HEK293 (cell line): ENCODE data around the gene ITIH5.
A peak's percentile ranks its signal among the peaks of the same experiment; 100 is the strongest.

Experiments
- CTCF ChIA-PET: fragments of 350-600 bp; formaldehyde crosslinking; extraction: SDS; loops from one replicate; lab custom pipeline; 2021; ENCODE audit warnings: antibody characterized with exemption; lab: Yijun Ruan, JAX
- POLR2A ChIA-PET: fragments of 300-600 bp; formaldehyde crosslinking; extraction: SDS; loops from one replicate; lab custom pipeline; 2020; ENCODE audit warnings: antibody characterized with exemption, inconsistent platforms; lab: Yijun Ruan, JAX
- H3K27ac ChIP-seq: fragments of 200-500 bp; sonication (Bioruptor generic); 2 replicates; pipeline ENCODE4 v1.5.1; 2014; ENCODE audit warnings: low read depth, low read length, control low read depth, inconsistent platforms; ENCODE audit errors: extremely low read depth
- H3K36me3 ChIP-seq, 2 experiments: fragments of 200-500 bp in 1 of 2; sonication (Bioruptor generic) in 1 of 2; 1 replicate in 1 of 2; 2 replicates in 1 of 2; pipeline ENCODE4 v1.5.1; 2014 to 2017; ENCODE audit warnings: inconsistent platforms in 2 of 2, low read length in 2 of 2; ENCODE audit not compliant: control insufficient read depth in 2 of 2, insufficient read depth in 1 of 2
- H3K4me1 ChIP-seq: fragments of 200-500 bp; sonication (Bioruptor generic); 2 replicates; pipeline ENCODE4 v1.5.1; 2014; ENCODE audit warnings: mild to moderate bottlenecking, low read length, inconsistent platforms; ENCODE audit not compliant: control insufficient read depth, insufficient read depth
- H3K4me3 ChIP-seq: 2 replicates; pipeline ENCODE4 v1.5.1; 2011; ENCODE audit warnings: low read depth, mild to moderate bottlenecking, control low read depth, low read length, moderate library complexity
- H3K9me3 ChIP-seq: fragments of 200-500 bp; sonication (Bioruptor generic); 2 replicates; pipeline ENCODE4 v1.5.1; 2014; ENCODE audit warnings: low read depth, low read length, inconsistent platforms; ENCODE audit not compliant: control insufficient read depth, insufficient read depth
- EGR2 ChIP-seq: fragments of 450-650 bp; formaldehyde crosslinking; IDR thresholded peaks from 2 replicates; pipeline ENCODE4 v1.5.1; 2016; ENCODE audit warnings: low read depth, missing biosample characterization, missing genetic modification characterization
- GLIS2 ChIP-seq: fragments of 450-650 bp; formaldehyde crosslinking; IDR thresholded peaks from 2 replicates; pipeline ENCODE4 v1.5.1; 2016; ENCODE audit warnings: missing biosample characterization, missing genetic modification characterization
- KLF10 ChIP-seq: fragments of 450-650 bp; IDR thresholded peaks from 2 replicates; pipeline ENCODE4 v1.5.1; 2018; ENCODE audit warnings: missing biosample characterization, mild to moderate bottlenecking, missing genetic modification characterization
- SCRT1 ChIP-seq: fragments of 450-650 bp; formaldehyde crosslinking; IDR thresholded peaks from 2 replicates; pipeline ENCODE4 v1.5.1; 2016; ENCODE audit warnings: missing biosample characterization, missing genetic modification characterization, borderline replicate concordance
- SP2 ChIP-seq: fragments of 450-650 bp; formaldehyde crosslinking; IDR thresholded peaks from 2 replicates; pipeline ENCODE4 v1.5.1; 2016; ENCODE audit warnings: missing biosample characterization, missing genetic modification characterization
- SP3 ChIP-seq: fragments of 450-650 bp; formaldehyde crosslinking; IDR thresholded peaks from 2 replicates; pipeline ENCODE4 v1.5.1; 2016; ENCODE audit warnings: missing biosample characterization, missing genetic modification characterization
- WT1 ChIP-seq: fragments of 450-650 bp; formaldehyde crosslinking; IDR thresholded peaks from 2 replicates; pipeline ENCODE4 v1.5.1; 2016; ENCODE audit warnings: missing biosample characterization, missing genetic modification characterization
- ZBTB11 ChIP-seq: fragments of 450-650 bp; formaldehyde crosslinking; conservative IDR thresholded peaks from 2 replicates; pipeline ENCODE4 v1.5.1; 2016; ENCODE audit warnings: low read depth, missing biosample characterization, missing genetic modification characterization
- ZBTB20 ChIP-seq: fragments of 450-650 bp; formaldehyde crosslinking; IDR thresholded peaks from 2 replicates; pipeline ENCODE4 v1.5.1; 2016; ENCODE audit warnings: missing biosample characterization, missing genetic modification characterization
- ZBTB6 ChIP-seq: fragments of 450-650 bp; formaldehyde crosslinking; IDR thresholded peaks from 2 replicates; pipeline ENCODE4 v1.5.1; 2017; ENCODE audit warnings: missing biosample characterization, missing genetic modification characterization
- ZFHX2 ChIP-seq: fragments of 450-650 bp; formaldehyde crosslinking; conservative IDR thresholded peaks from 2 replicates; pipeline ENCODE4 v1.5.1; 2016; ENCODE audit warnings: missing biosample characterization, missing genetic modification characterization
- ZNF175 ChIP-seq: fragments of 450-650 bp; formaldehyde crosslinking; IDR thresholded peaks from 2 replicates; pipeline ENCODE4 v1.5.1; 2016; ENCODE audit warnings: missing biosample characterization, missing genetic modification characterization
- ZNF18 ChIP-seq: fragments of 450-650 bp; formaldehyde crosslinking; IDR thresholded peaks from 2 replicates; pipeline ENCODE4 v1.5.1; 2016; ENCODE audit warnings: missing biosample characterization, missing genetic modification characterization
- ZNF19 ChIP-seq: fragments of 450-650 bp; formaldehyde crosslinking; IDR thresholded peaks from 2 replicates; pipeline ENCODE4; 2016; ENCODE audit warnings: missing biosample characterization, missing genetic modification characterization, low read depth
- ZNF335 ChIP-seq: fragments of 450-650 bp; formaldehyde crosslinking; conservative IDR thresholded peaks from 2 replicates; pipeline ENCODE4 v1.5.1; 2016; ENCODE audit warnings: missing biosample characterization, missing genetic modification characterization
- ZNF610 ChIP-seq: fragments of 450-650 bp; formaldehyde crosslinking; IDR thresholded peaks from 2 replicates; pipeline ENCODE4 v1.5.1; 2016; ENCODE audit warnings: missing biosample characterization, missing genetic modification characterization, borderline replicate concordance
- ZNF624 ChIP-seq: fragments of 450-650 bp; formaldehyde crosslinking; IDR thresholded peaks from 2 replicates; pipeline ENCODE4 v1.5.1; 2017; ENCODE audit warnings: missing biosample characterization, missing genetic modification characterization
- ZNF776 ChIP-seq: fragments of 450-650 bp; formaldehyde crosslinking; IDR thresholded peaks from 2 replicates; pipeline ENCODE4 v1.5.0; 2017; ENCODE audit warnings: missing biosample characterization, missing genetic modification characterization, borderline replicate concordance
- TF ChIP-seq, protein P1 (sequence below): fragments of 450-650 bp; formaldehyde crosslinking; IDR thresholded peaks from 2 replicates; pipeline ENCODE4 v1.5.1; 2017; ENCODE audit warnings: missing biosample characterization, mild to moderate bottlenecking, missing genetic modification characterization, moderate library complexity

The ITIH5 gene

GRCh38 chr10:7667262-7668141, 736 bp upstream of the ITIH5 start:
- ChIA-PET CTCF (no interaction called here), POLR2A (no interaction called here)
- Histone ChIP-seq H3K4me3 (peak overlapping the region; percentile 14), H3K36me3 (no peaks in the 10 kb centered on the region), H3K9me3 (no peaks in the 10 kb centered on the region), H3K27ac (no peak overlapping the region), H3K4me1 (0 out of 2 replicates have a peak, but pooled peaks cover 2% of the 10 kb centered on the region)
- peak; percentile 30; the same call in 1 of the 2 replicates for TF ChIP-seq SP2 (tag by site-specific recombination)
- TF ChIP-seq SP3 (tag by site-specific recombination) = peak; percentile 32; the same call in 1 of the 2 replicates
- TF ChIP-seq GLIS2 (tag by site-specific recombination) = peak; percentile 63; the same call in 1 of the 2 replicates
- TF ChIP-seq ZBTB20 (tag by site-specific recombination) = peak; percentile 30; the same call in 1 of the 2 replicates
- no peak for TF ChIP-seq ZNF776 (tag by site-specific recombination)
- TF ChIP-seq EGR2 (tag by site-specific recombination) = peak; percentile 91
- no peak for TF ChIP-seq ZNF19 (tag by site-specific recombination)
- peak; percentile 50 for TF ChIP-seq ZNF335 (tag by site-specific recombination)
- peak; percentile 92 for TF ChIP-seq ZFHX2 (tag by site-specific recombination)

DNA sequence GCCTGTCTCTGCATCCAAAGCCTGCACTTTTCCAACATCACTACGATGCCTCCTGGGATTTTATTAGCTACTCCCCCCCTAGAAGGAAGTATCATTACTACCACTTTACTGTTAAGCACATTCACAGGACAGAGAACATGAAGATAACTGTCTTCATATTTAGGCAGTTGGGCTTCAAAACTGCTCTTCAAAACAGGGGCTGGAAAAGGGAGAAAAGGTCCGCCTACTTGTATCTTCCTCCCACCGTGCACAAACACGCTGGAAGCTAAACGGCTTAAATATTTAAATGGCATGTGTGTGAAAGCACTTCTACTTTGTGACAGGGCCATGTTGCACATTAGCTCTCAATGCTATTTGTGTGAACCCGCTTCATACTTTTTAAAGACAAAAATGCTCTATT, 999 bp downstream of the ITIH5 start:
- Histone ChIP-seq H3K4me3 (no peak overlapping the region), H3K27ac (no peak overlapping the region), H3K4me1 (0 out of 2 replicates have a peak, but pooled peaks cover 2% of the 10 kb centered on the region), H3K9me3 (no peaks in the 10 kb centered on the region), H3K36me3 (no peaks in the 10 kb centered on the region)
- POLR2A ChIA-PET = no interaction called here
- CTCF ChIA-PET = interaction anchor here (1.0 to 1.3 kb wide), 2 partner anchors 22 to 140 kb away, joined by 4 read pairs; no protein-coding TSS in a partner anchor
- TF ChIP-seq ZFHX2 (tag by site-specific recombination) (0 out of 2 replicates have a peak, but pooled peaks have one; percentile 24), ZBTB11 (tag by site-specific recombination) (peak; percentile 41), SCRT1 (tag by site-specific recombination) (no peak), SP2 (tag by site-specific recombination) (no peak)
- TF ChIP-seq, protein P1, sequence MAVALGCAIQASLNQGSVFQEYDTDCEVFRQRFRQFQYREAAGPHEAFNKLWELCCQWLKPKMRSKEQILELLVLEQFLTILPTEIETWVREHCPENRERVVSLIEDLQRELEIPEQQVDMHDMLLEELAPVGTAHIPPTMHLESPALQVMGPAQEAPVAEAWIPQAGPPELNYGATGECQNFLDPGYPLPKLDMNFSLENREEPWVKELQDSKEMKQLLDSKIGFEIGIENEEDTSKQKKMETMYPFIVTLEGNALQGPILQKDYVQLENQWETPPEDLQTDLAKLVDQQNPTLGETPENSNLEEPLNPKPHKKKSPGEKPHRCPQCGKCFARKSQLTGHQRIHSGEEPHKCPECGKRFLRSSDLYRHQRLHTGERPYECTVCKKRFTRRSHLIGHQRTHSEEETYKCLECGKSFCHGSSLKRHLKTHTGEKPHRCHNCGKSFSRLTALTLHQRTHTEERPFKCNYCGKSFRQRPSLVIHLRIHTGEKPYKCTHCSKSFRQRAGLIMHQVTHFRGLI (tag by site-specific recombination) = peak; percentile 89

DNA sequence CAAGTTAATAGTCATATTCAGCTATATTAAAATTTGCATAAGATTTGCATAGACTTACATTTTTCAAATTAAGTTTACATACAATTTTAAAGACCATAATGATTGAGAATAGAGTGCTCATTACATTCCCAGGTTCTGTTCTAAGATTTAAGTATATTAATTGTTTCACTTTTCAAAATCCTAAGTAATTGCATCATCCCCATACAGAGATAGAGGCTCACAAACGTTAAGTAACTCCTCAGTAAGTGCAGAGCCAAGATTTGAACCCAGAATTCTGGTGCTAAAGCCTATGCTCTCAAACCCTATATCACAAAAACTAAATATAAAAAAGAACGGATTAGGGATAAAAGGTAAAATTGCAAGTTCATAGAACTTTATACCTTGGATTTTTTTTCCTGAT, 2.1 kb downstream of the ITIH5 start:
- no peak overlapping the region for H3K27ac ChIP-seq
- ChIA-PET POLR2A (no interaction called here), CTCF (no interaction called here)
- no peaks in the 10 kb centered on the region for H3K4me1 ChIP-seq
- no peaks in the 10 kb centered on the region for H3K36me3 ChIP-seq
- no peak for TF ChIP-seq ZNF18 (tag by site-specific recombination)
- no peak for TF ChIP-seq ZNF175 (tag by site-specific recombination)
- no peak for TF ChIP-seq ZNF624 (tag by site-specific recombination)
- no peak for TF ChIP-seq ZNF610 (tag by site-specific recombination)
- no peak for TF ChIP-seq WT1 (tag by site-specific recombination)
- TF ChIP-seq KLF10 = no peak
- TF ChIP-seq ZBTB6 (tag by site-specific recombination) = no peak
- no peaks in the 10 kb centered on the region for H3K9me3 ChIP-seq
- no peak overlapping the region for H3K4me3 ChIP-seq
